ENCODE results near the gene LMOD2.

Gene LMOD2

GRCh38 chr7:123692471-123692877 lies 36.8 kb downstream of the LMOD2 start:
- no peak for TF ChIP-seq CTCF (IDR thresholded peaks at IDR 0.05; ENCODE audit: low read depth, low read length, missing control alignments)

GRCh38 chr7:123695944-123696677 lies 40.4 kb downstream of the LMOD2 start:
- H3K4me3 ChIP-seq (ENCODE audit: low read depth, low read length): no peak overlapping the region
- in situ Hi-C loops (cut with HindIII; ENCODE audit: low sequenced_read_pairs): no loop called here
- TF ChIP-seq CTCF (IDR thresholded peaks at IDR 0.05; ENCODE audit: low read depth, low read length, missing control alignments): no peak
- DNase-seq (ENCODE audit: low read depth): no peak

More at GRCh38 chr7:123692471-123692877, 36.8 kb downstream of the LMOD2 start:
- no peak for DNase-seq (ENCODE audit: low read depth)
- H3K4me3 ChIP-seq (ENCODE audit: low read depth, low read length): no peak overlapping the region
- in situ Hi-C loops (cut with HindIII; ENCODE audit: low sequenced_read_pairs): no loop called here

- DNase-seq (ENCODE audit: low read depth): no peak
- no peak for TF ChIP-seq CTCF (IDR thresholded peaks at IDR 0.05; ENCODE audit: low read depth, low read length, missing control alignments)
- no peak overlapping the region for H3K4me3 ChIP-seq (ENCODE audit: low read depth, low read length)
- in situ Hi-C loops (cut with HindIII; ENCODE audit: low sequenced_read_pairs): no loop called here
These were observed 49.7 kb downstream of the LMOD2 start for GRCh38 chr7:123705211-123705901.

GRCh38 chr7:123709525-123709924 lies 53.9 kb downstream of the LMOD2 start:
- TF ChIP-seq CTCF (IDR thresholded peaks at IDR 0.05; ENCODE audit: low read depth, low read length, missing control alignments): no peak
- in situ Hi-C loops (cut with HindIII; ENCODE audit: low sequenced_read_pairs): no loop called here
- DNase-seq (ENCODE audit: low read depth): no peak
- H3K4me3 ChIP-seq (ENCODE audit: low read depth, low read length): no peak overlapping the region

GRCh38 chr7:123710683-123711082 lies 55.0 kb downstream of the LMOD2 start:
- in situ Hi-C loops (cut with HindIII; ENCODE audit: low sequenced_read_pairs): no loop called here
- DNase-seq (ENCODE audit: low read depth): no peak
- no peak for TF ChIP-seq CTCF (IDR thresholded peaks at IDR 0.05; ENCODE audit: low read depth, low read length, missing control alignments)
- no peak overlapping the region for H3K4me3 ChIP-seq (ENCODE audit: low read depth, low read length)

- DNase-seq (ENCODE audit: low read depth): no peak
- TF ChIP-seq CTCF (IDR thresholded peaks at IDR 0.05; ENCODE audit: low read depth, low read length, missing control alignments): no peak
- H3K4me3 ChIP-seq (ENCODE audit: low read depth, low read length): no peak overlapping the region
- in situ Hi-C loops (cut with HindIII; ENCODE audit: low sequenced_read_pairs): no loop called here
These were observed 56.2 kb downstream of the LMOD2 start for GRCh38 chr7:123711832-123712293.

Measured in astrocyte of the cerebellum (primary cell).